SH-SY5Y (cell line): ENCODE measurements around the gene SPNS3.

Source experiments
- GATA2 ChIP-seq: IDR thresholded peaks from 2 replicates; pipeline ENCODE4 v1.6.1; 2011; ENCODE audit warnings: mild to moderate bottlenecking, low read depth, low read length
- GATA3 ChIP-seq: IDR thresholded peaks from 2 replicates; pipeline ENCODE4 v1.6.1; 2011; ENCODE audit warnings: low read depth, mild to moderate bottlenecking, low read length, moderate library complexity

Gene SPNS3

GRCh38 chr17:4472286-4472685, 38.5 kb downstream of the SPNS3 start:
- TF ChIP-seq GATA3 (no peak), GATA2 (no peak)

DNA sequence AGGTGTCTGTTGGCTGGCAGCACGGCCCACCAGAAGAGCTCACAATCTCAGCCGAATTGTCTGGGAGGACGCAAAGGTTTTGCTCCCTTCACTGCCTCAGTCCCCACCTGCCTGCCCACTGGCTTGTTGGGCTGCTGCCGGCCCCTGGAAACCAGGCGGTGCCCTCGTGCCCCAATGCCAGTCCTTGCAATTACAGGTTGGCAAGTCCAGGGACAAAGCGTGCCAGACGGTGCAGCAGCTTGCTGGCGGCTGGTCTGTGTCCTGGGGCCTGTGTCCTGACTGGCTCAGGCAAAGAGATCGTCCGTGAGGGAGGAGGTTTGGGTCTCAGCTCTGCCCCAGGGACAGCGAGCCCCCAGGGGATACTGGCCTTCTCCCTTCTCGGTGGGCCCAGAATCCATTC, 40.4 kb downstream of the SPNS3 start:
- TF ChIP-seq GATA3 (no peak), GATA2 (no peak)

DNA sequence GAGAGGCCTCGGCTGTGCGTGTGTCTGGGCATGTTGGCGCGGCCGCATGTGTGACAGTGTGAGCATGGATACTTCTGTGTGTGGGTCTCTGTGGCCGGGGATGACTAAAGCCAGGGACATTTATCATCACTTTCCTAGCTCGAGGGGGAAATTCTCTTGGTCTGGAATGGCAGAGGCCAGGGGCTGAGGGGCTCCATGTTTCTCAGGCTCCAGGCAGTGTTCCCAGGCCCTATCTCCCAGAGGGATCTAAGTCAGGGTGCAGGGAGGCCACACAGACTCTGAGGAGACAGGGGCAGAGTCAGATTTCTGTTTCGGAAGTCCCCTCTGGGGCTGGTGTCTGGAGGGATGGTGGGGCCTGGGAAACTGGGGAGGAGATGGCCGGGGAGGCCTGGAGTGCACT, 41.3 kb downstream of the SPNS3 start:
- TF ChIP-seq GATA3: no peak
- TF ChIP-seq GATA2: peak; percentile 91

DNA sequence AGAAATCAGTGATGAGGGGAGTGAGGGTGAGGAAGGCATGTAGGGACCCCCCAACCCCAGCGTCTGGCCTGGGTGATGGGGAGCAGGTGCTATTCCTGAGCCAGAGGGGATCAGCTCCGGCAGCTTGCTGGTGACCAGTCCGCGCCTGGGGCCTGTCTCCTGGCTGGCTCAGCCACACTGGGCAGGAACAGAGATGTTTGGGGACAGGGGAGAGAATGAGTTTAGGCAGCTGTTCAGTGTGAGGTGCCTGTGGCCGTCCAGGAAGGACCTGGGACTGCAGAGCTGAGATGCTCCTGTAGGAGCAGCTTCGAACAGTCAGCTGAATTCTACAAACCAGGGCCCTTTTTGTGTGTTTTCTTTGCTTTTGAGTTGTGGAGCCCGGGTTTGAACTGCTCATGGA, 41.7 kb downstream of the SPNS3 start:
- TF ChIP-seq GATA3 (no peak), GATA2 (no peak)

DNA sequence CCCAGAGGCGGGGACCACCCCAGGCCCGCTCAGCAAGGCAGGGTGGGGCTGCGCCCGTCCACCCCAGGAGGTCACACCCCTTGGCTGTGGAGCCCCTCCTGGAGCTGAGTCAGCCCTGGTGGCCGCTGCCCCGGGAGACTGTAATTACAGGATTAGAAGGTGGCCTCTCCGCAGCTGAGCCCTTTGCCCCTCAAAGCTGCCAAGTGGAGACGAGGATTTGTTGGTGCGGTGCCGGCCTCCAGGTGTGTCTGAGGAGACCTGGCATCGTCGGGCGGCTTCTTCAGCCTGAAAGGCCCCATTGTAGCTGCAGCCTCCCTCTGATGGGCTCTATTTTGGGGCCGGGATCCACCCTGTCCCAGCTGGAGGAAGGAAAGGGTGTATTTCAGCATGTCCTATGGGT, 42.3 kb downstream of the SPNS3 start:
- TF ChIP-seq GATA3: no peak
- no peak for TF ChIP-seq GATA2

- TF ChIP-seq GATA3 (no peak), GATA2 (no peak)
Measured at GRCh38 chr17:4476511-4477070, 42.9 kb downstream of the SPNS3 start.

GRCh38 chr17:4477255-4477791, 43.6 kb downstream of the SPNS3 start:
- TF ChIP-seq GATA3 (no peak), GATA2 (no peak)

GRCh38 chr17:4478318-4478830, 44.6 kb downstream of the SPNS3 start:
- TF ChIP-seq GATA3 (no peak), GATA2 (no peak)

- no peak for TF ChIP-seq GATA3
- TF ChIP-seq GATA2: no peak
Measured at GRCh38 chr17:4479340-4479981, 45.7 kb downstream of the SPNS3 start.

- no peak for TF ChIP-seq GATA3
- TF ChIP-seq GATA2: no peak
Measured at GRCh38 chr17:4479982-4480751, 46.4 kb downstream of the SPNS3 start.

- TF ChIP-seq GATA2 (no peak), GATA3 (no peak)
Measured at GRCh38 chr17:4480929-4481898, 47.5 kb downstream of the SPNS3 start.

- TF ChIP-seq GATA2 (no peak), GATA3 (no peak)
Measured at GRCh38 chr17:4482338-4483011, 48.7 kb downstream of the SPNS3 start.
